Measurements from ENCODE around the gene JMJD8. TPM values are rescaled to one million over a fixed set of nuclear protein-coding genes. Genes with fewer than 3 reads are reported as not detected.

JMJD8 gene
- total RNA-seq, 1 experiment from 2014 or later = 73.9 TPM

GRCh38 chr16:633336-634050 lies 50.6 kb downstream of the JMJD8 start:
- Histone ChIP-seq H3K36me3 (ENCODE audit: control insufficient read depth, insufficient read depth, low read length) (no peaks in the 10 kb centered on the region), H3K27ac (ENCODE audit: low read length) (no peak overlapping the region), H3K9me3 (ENCODE audit: control insufficient read depth, insufficient read depth, low read depth, low read length) (no peaks in the 10 kb centered on the region), H3K27me3 (ENCODE audit: control insufficient read depth, insufficient read depth, low read length) (no peaks in the 10 kb centered on the region), H3K4me3 (ENCODE audit: low read depth in 2 of 2, low read length in 2 of 2) (no peak overlapping the region), H3K4me1 (ENCODE audit: control insufficient read depth, insufficient read depth, low read length) (peaks cover 41% of the 10 kb centered on the region)
- BruUV-seq (replicated peaks) = no TSS peak
- DNase-seq (ENCODE audit: low read depth, low spot score) (no peak), ATAC-seq (no peak)
- TF ChIP-seq SIN3A (IDR thresholded peaks at IDR 0.05; ENCODE audit: borderline replicate concordance, insufficient read depth, low read depth, low read length) (no peak), TCF7L2 (IDR thresholded peaks at IDR 0.05; ENCODE audit: low read depth, low read length) (no peak), CTCF (IDR thresholded peaks at IDR 0.05) (no peak), POLR2AphosphoS5 (IDR thresholded peaks at IDR 0.05; ENCODE audit: low read depth, low read length) (no peak), REST (IDR thresholded peaks at IDR 0.05; ENCODE audit: insufficient read depth in 1 of 2, low read depth in 2 of 2, low read length in 1 of 2) (no peak)
- POLR2A ChIA-PET = no interaction called here
- CTCF ChIA-PET = no interaction called here
- in situ Hi-C loops (cut with HindIII; ENCODE audit: low pct_unique_long_range_greater_than_20kb, low sequenced_read_pairs) = no loop called here
- intact Hi-C loops (cut with micrococcal nuclease; ENCODE audit: unreplicated experiment) = no loop called here

- in situ Hi-C loops (cut with HindIII; ENCODE audit: low pct_unique_long_range_greater_than_20kb, low sequenced_read_pairs) = no loop called here
- BruUV-seq (replicated peaks) = no TSS peak
Observed at GRCh38 chr16:632486-633335, 51.4 kb downstream of the JMJD8 start.

More at GRCh38 chr16:632486-633335, 51.4 kb downstream of the JMJD8 start:
- no peak overlapping the region for H3K27ac ChIP-seq (ENCODE audit: low read length)
- H3K4me1 ChIP-seq (ENCODE audit: control insufficient read depth, insufficient read depth, low read length) = peaks cover 37% of the 10 kb centered on the region
- H3K4me3 ChIP-seq (ENCODE audit: low read depth in 2 of 2, low read length in 2 of 2) = no peak overlapping the region
- no peaks in the 10 kb centered on the region for H3K27me3 ChIP-seq (ENCODE audit: control insufficient read depth, insufficient read depth, low read length)
- TF ChIP-seq TCF7L2 (IDR thresholded peaks at IDR 0.05; ENCODE audit: low read depth, low read length) (no peak), SIN3A (IDR thresholded peaks at IDR 0.05; ENCODE audit: borderline replicate concordance, insufficient read depth, low read depth, low read length) (no peak), POLR2AphosphoS5 (IDR thresholded peaks at IDR 0.05; ENCODE audit: low read depth, low read length) (no peak), REST (IDR thresholded peaks at IDR 0.05; ENCODE audit: insufficient read depth in 1 of 2, low read depth in 2 of 2, low read length in 1 of 2) (no peak), CTCF (IDR thresholded peaks at IDR 0.05) (no peak)
- ChIA-PET CTCF (no interaction called here), POLR2A (no interaction called here)
- DNase-seq (ENCODE audit: low read depth, low spot score) (no peak), ATAC-seq (no peak)
- no peaks in the 10 kb centered on the region for H3K36me3 ChIP-seq (ENCODE audit: control insufficient read depth, insufficient read depth, low read length)
- H3K9me3 ChIP-seq (ENCODE audit: control insufficient read depth, insufficient read depth, low read depth, low read length) = no peaks in the 10 kb centered on the region
- intact Hi-C loops (cut with micrococcal nuclease; ENCODE audit: unreplicated experiment) = no loop called here
